Choroid plexus epithelial cell (primary cell): ENCODE measurements around the gene URI1.
"Not testable (repeated sequence)": the region's sequence is repeated elsewhere in the genome, so short reads cannot be mapped to it uniquely, and the experiment has no call there.

Experiments
- DNase-seq: peaks from one replicate; pipeline ENCODE4 v3.0.0-alpha.2; 2010; ENCODE audit warnings: low read depth
- H3K4me3 ChIP-seq: 2 replicates; pipeline ENCODE4 v1.5.1; 2011; ENCODE audit warnings: low read depth, mild to moderate bottlenecking, control low read depth, low read length, moderate library complexity
- TF ChIP-seq, protein P1 (sequence below): conservative IDR thresholded peaks from 2 replicates; pipeline ENCODE4 v1.5.1; 2011; ENCODE audit warnings: low read depth, mild to moderate bottlenecking, control low read depth, inconsistent platforms, low read length, moderate library complexity

The URI1 gene

GRCh38 chr19:30029721-30030510 is 87.9 kb downstream of the URI1 start:
- DNase-seq, result peak; percentile 31
- TF ChIP-seq, protein P1, sequence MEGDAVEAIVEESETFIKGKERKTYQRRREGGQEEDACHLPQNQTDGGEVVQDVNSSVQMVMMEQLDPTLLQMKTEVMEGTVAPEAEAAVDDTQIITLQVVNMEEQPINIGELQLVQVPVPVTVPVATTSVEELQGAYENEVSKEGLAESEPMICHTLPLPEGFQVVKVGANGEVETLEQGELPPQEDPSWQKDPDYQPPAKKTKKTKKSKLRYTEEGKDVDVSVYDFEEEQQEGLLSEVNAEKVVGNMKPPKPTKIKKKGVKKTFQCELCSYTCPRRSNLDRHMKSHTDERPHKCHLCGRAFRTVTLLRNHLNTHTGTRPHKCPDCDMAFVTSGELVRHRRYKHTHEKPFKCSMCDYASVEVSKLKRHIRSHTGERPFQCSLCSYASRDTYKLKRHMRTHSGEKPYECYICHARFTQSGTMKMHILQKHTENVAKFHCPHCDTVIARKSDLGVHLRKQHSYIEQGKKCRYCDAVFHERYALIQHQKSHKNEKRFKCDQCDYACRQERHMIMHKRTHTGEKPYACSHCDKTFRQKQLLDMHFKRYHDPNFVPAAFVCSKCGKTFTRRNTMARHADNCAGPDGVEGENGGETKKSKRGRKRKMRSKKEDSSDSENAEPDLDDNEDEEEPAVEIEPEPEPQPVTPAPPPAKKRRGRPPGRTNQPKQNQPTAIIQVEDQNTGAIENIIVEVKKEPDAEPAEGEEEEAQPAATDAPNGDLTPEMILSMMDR, result no peak
- no peak overlapping the region for H3K4me3 ChIP-seq

- no peak overlapping the region for H3K4me3 ChIP-seq
- TF ChIP-seq, protein P1, result no peak
- DNase-seq, result no peak
Measured at GRCh38 chr19:30034321-30034720, 92.3 kb downstream of the URI1 start.

- H3K4me3 ChIP-seq, result no peak overlapping the region
- TF ChIP-seq, protein P1, result no peak
- DNase-seq, result peak; percentile 61
Measured at GRCh38 chr19:30036154-30037129, 94.4 kb downstream of the URI1 start.

GRCh38 chr19:30037835-30038234 is 95.8 kb downstream of the URI1 start:
- DNase-seq, result no peak
- TF ChIP-seq, protein P1, result no peak
- no peak overlapping the region for H3K4me3 ChIP-seq

- not testable (repeated sequence) for H3K4me3 ChIP-seq, DNase-seq
Measured at GRCh38 chr19:30041931-30042330, 99.9 kb downstream of the URI1 start.

DNA sequence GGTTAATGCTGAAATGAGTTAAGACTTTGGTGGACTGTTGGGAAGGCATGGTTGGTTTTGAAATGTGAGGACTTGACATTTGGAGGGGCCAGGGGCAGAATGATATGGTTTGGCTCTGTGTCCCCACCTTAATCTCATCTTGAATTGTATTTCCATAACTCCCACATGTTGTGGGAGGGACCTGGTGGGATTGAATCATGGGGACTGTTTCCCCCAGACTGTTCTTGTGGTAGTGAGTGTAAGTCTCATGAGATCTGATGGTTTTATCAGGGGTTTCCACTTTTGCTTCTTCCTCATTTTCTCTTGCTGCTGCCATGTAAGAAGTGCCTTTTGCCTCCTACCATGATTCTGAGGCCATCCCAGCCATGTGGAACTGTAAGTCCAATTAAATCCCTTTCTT is 101.0 kb downstream of the URI1 start:
- not testable (repeated sequence) for DNase-seq, H3K4me3 ChIP-seq

- TF ChIP-seq, protein P1, result no peak
- DNase-seq, result no peak
Measured at GRCh38 chr19:30044273-30045248, 102.5 kb downstream of the URI1 start.

More at GRCh38 chr19:30044273-30045248, 102.5 kb downstream of the URI1 start:
- no peak overlapping the region for H3K4me3 ChIP-seq
